Neural cell (in vitro differentiated cells): ENCODE results near the gene CPB1. TPM values are rescaled to one million over a fixed set of nuclear protein-coding genes. Genes with fewer than 3 reads are reported as not detected.

ENCODE experiments used
- H2AFZ ChIP-seq: fragments of 200-600, 300-800 bp; sonication (generic), shearing (Covaris generic); 2 replicates; pipeline ENCODE4 v1.6.0; 2014; ENCODE audit warnings: low read depth, mild to moderate bottlenecking, antibody characterized with exemption, low read length, moderate library complexity
- H3F3A ChIP-seq: fragments of 200-600 bp; shearing (Covaris generic); 2 replicates; pipeline ENCODE4 v1.6.1; 2016; ENCODE audit warnings: mild to moderate bottlenecking, moderate library complexity, mixed read lengths, antibody characterized with exemption, low read length; ENCODE audit not compliant: insufficient read depth, poor library complexity, severe bottlenecking
- H3K27ac ChIP-seq: fragments of 200-600, 300-800 bp; sonication (generic), shearing (Covaris generic); 2 replicates; pipeline ENCODE4 v1.5.1; 2014; ENCODE audit warnings: mild to moderate bottlenecking, low read length, moderate library complexity
- H3K27me3 ChIP-seq: fragments of 300-800, 200-600 bp; sonication (generic), shearing (Covaris generic); 2 replicates; pipeline ENCODE4 v1.6.0; 2014; ENCODE audit warnings: mild to moderate bottlenecking, low read depth, low read length, moderate library complexity; ENCODE audit not compliant: insufficient read depth
- H3K36me3 ChIP-seq: fragments of 300-800, 200-600 bp; sonication (generic), shearing (Covaris generic); 2 replicates; pipeline ENCODE4 v1.5.1; 2014; ENCODE audit warnings: mild to moderate bottlenecking, antibody characterized with exemption, low read length, moderate library complexity; ENCODE audit not compliant: insufficient read depth
- H3K4me2 ChIP-seq: fragments of 300-800, 200-600 bp; sonication (generic), shearing (Covaris generic); 2 replicates; pipeline ENCODE4 v1.6.0; 2014; ENCODE audit warnings: mild to moderate bottlenecking, low read length
- H3K4me3 ChIP-seq: fragments of 300-800, 200-600 bp; sonication (generic), shearing (Covaris generic); 2 replicates; pipeline ENCODE4 v1.5.1; 2014; ENCODE audit warnings: mild to moderate bottlenecking, low read length, moderate library complexity
- H3K79me2 ChIP-seq: fragments of 200-600 bp; shearing (Covaris generic); replicated peaks from 2 replicates; pipeline ENCODE4 v1.6.0; 2014; ENCODE audit warnings: mild to moderate bottlenecking, low read length, moderate library complexity; ENCODE audit not compliant: insufficient read depth
- H3K9ac ChIP-seq: fragments of 300-800, 200-600 bp; sonication (generic), shearing (Covaris generic); 2 replicates; pipeline ENCODE4 v1.6.1; 2016; ENCODE audit warnings: mild to moderate bottlenecking, low read length, mixed read lengths
- H3K9me2 ChIP-seq: fragments of 200-600 bp; shearing (Covaris generic); 2 replicates; pipeline ENCODE4 v1.6.1; 2016; ENCODE audit warnings: mild to moderate bottlenecking, low read length, mixed read lengths; ENCODE audit not compliant: insufficient read depth
- H3K9me3 ChIP-seq: fragments of 200-600, 300-800 bp; sonication (generic), shearing (Covaris generic); 2 replicates; pipeline ENCODE4 v1.6.1; 2016; ENCODE audit warnings: mild to moderate bottlenecking, mixed run types, low read length, moderate library complexity, mixed read lengths
- H4K20me1 ChIP-seq: fragments of 200-600 bp; shearing (Covaris generic); 2 replicates; pipeline ENCODE4 v1.6.1; 2016; ENCODE audit warnings: mild to moderate bottlenecking, mixed run types; ENCODE audit not compliant: insufficient read depth
- CTCF ChIP-seq: fragments of 450-650 bp; IDR thresholded peaks from 2 replicates; pipeline ENCODE4 v1.5.1; 2014; ENCODE audit warnings: antibody characterized with exemption, mild to moderate bottlenecking, moderate library complexity; ENCODE audit not compliant: poor library complexity, severe bottlenecking
- EZH2 ChIP-seq: fragments of 200-600, 300-800 bp; shearing (Covaris generic), sonication (generic); IDR thresholded peaks from 2 replicates; pipeline ENCODE4 v1.6.1; 2014; ENCODE audit warnings: antibody characterized with exemption, low read length, borderline replicate concordance, mild to moderate bottlenecking; ENCODE audit not compliant: insufficient read depth, poor library complexity, severe bottlenecking
- MXI1 ChIP-seq: fragments of 450-650 bp; conservative IDR thresholded peaks from 2 replicates; pipeline ENCODE4 v1.6.1; 2014; ENCODE audit warnings: antibody characterized with exemption, mild to moderate bottlenecking; ENCODE audit not compliant: poor library complexity, severe bottlenecking
- POLR2AphosphoS5 ChIP-seq: IDR thresholded peaks from 2 replicates; pipeline ENCODE4 v1.6.1; 2012
- RAD21 ChIP-seq: fragments of 450-650 bp; conservative IDR thresholded peaks from 2 replicates; pipeline ENCODE4 v1.6.1; 2014; ENCODE audit warnings: antibody characterized with exemption, mild to moderate bottlenecking, moderate library complexity
- REST ChIP-seq: IDR thresholded peaks from 2 replicates; pipeline ENCODE4 v1.6.1; 2012; ENCODE audit warnings: borderline replicate concordance
- SMC3 ChIP-seq: fragments of 450-650 bp; conservative IDR thresholded peaks from 2 replicates; pipeline ENCODE4 v1.6.1; 2014; ENCODE audit warnings: antibody characterized with exemption, mild to moderate bottlenecking, moderate library complexity; ENCODE audit not compliant: poor library complexity
- TAF1 ChIP-seq: IDR thresholded peaks from 2 replicates; pipeline ENCODE4 v1.6.1; 2012; ENCODE audit warnings: low read depth
- polyA plus RNA-seq: library from polyadenylated mRNA; depleted of rRNA; stranded (reverse); fragments of >200 nt; gene quantifications from 2 replicates; pipeline ENCODE4 v1.2.3, GENCODE V29; 2014

The CPB1 gene
- polyA plus RNA-seq, 1 donor from 2014 or later, result 0.19 TPM

- Histone ChIP-seq H3K9me3 (no peaks in the 10 kb centered on the region), H3K36me3 (no peaks in the 10 kb centered on the region), H3F3A (no peaks in the 10 kb centered on the region), H3K9ac (no peak within 1 kb of the TSS), H3K9me2 (no peaks in the 10 kb centered on the region), H3K79me2 (no peaks in the 10 kb centered on the region), H2AFZ (no peak within 1 kb of the TSS), H3K27me3 (no peaks in the 10 kb centered on the region), H3K4me2 (no peak within 1 kb of the TSS), H4K20me1 (no peaks in the 10 kb centered on the region), H3K4me3 (no peak within 1 kb of the TSS), H3K27ac (no peak within 1 kb of the TSS)
- no peak for TF ChIP-seq REST
These were observed 37.4 kb downstream of the CPB1 start, which contains the start of gene CPA3 for GRCh38 chr3:148865049-148865448. TSS of gene CPA3 (plus strand) at chr3:148865296. CDS start at chr3:148865308, 12 bp downstream.

GRCh38 chr3:148866261-148866660, 38.6 kb downstream of the CPB1 start:
- Histone ChIP-seq H3F3A (no peaks in the 10 kb centered on the region), H3K9me3 (no peaks in the 10 kb centered on the region), H3K4me3 (no peak overlapping the region), H2AFZ (no peak overlapping the region), H3K36me3 (no peaks in the 10 kb centered on the region), H3K27ac (no peak overlapping the region), H3K79me2 (no peaks in the 10 kb centered on the region), H3K9me2 (no peaks in the 10 kb centered on the region), H3K9ac (no peak overlapping the region), H3K4me2 (no peak overlapping the region), H4K20me1 (no peaks in the 10 kb centered on the region), H3K27me3 (no peaks in the 10 kb centered on the region)
- TF ChIP-seq TAF1 (no peak), POLR2AphosphoS5 (no peak)

- Histone ChIP-seq H3K4me2 (no peak overlapping the region), H3K9ac (no peak overlapping the region), H4K20me1 (no peaks in the 10 kb centered on the region), H3K9me3 (no peaks in the 10 kb centered on the region), H3K36me3 (no peaks in the 10 kb centered on the region), H3K9me2 (no peaks in the 10 kb centered on the region), H3K27me3 (no peaks in the 10 kb centered on the region), H3K4me3 (no peak overlapping the region), H3F3A (no peaks in the 10 kb centered on the region), H2AFZ (no peak overlapping the region), H3K79me2 (no peaks in the 10 kb centered on the region), H3K27ac (no peak overlapping the region)
- TF ChIP-seq SMC3 (no peak), POLR2AphosphoS5 (no peak), EZH2 (no peak), MXI1 (no peak), REST (no peak), TAF1 (no peak), CTCF (no peak), RAD21 (no peak)
These were observed 45.8 kb downstream of the CPB1 start for GRCh38 chr3:148873270-148873927.
